NCI-H82 treated with DMSO at 0.1 percent for 48 hours (cell line): ENCODE measurements around the gene RIPK1.
"Not testable (repeated sequence)": the region's sequence is repeated elsewhere in the genome, so short reads cannot be mapped to it uniquely, and the experiment has no call there.

ENCODE experiments used
- DNase-seq: peaks from one replicate; lab custom pipeline; 2025; ENCODE audit not compliant: unreplicated experiment; lab: John Stamatoyannopoulos, UW

RIPK1 gene

GRCh38 chr6:3068329-3069214 lies at the start of gene RIPK1:
Gene RIPK1, plus strand, starts transcription at chr6:3068494. Its CDS starts 8,330 bp downstream, at chr6:3076824.
- peak; percentile 75 for DNase-seq

GRCh38 chr6:3019065-3019464 lies 49.2 kb upstream of the RIPK1 start:
- no peak for DNase-seq

GRCh38 chr6:3019749-3020320 lies 48.5 kb upstream of the RIPK1 start:
- no peak for DNase-seq

- DNase-seq = not testable (repeated sequence)
Observed at GRCh38 chr6:3020976-3021598, 47.2 kb upstream of the RIPK1 start.

GRCh38 chr6:3022765-3023662 lies 45.3 kb upstream of the RIPK1 start:
- DNase-seq = no peak

- peak; percentile 87 for DNase-seq
Observed at GRCh38 chr6:3023663-3024483, 44.4 kb upstream of the RIPK1 start.

GRCh38 chr6:3026791-3027626 lies 41.3 kb upstream of the RIPK1 start:
- DNase-seq = no peak

- not testable (repeated sequence) for DNase-seq
Observed at GRCh38 chr6:3028156-3028555, 40.1 kb upstream of the RIPK1 start.

- DNase-seq = no peak
Observed at GRCh38 chr6:3031857-3032640, 36.2 kb upstream of the RIPK1 start.

GRCh38 chr6:3032986-3033385 lies 35.3 kb upstream of the RIPK1 start:
- DNase-seq = no peak

GRCh38 chr6:3033652-3034051 lies 34.6 kb upstream of the RIPK1 start:
- no peak for DNase-seq

- no peak for DNase-seq
Observed at GRCh38 chr6:3035397-3035796, 32.9 kb upstream of the RIPK1 start.

- DNase-seq = no peak
Observed at GRCh38 chr6:3036861-3037637, 31.2 kb upstream of the RIPK1 start.

GRCh38 chr6:3037638-3038365 lies 30.5 kb upstream of the RIPK1 start:
- DNase-seq = peak; percentile 86

GRCh38 chr6:3039384-3039783 lies 28.9 kb upstream of the RIPK1 start:
- no peak for DNase-seq

GRCh38 chr6:3041147-3041546 lies 27.1 kb upstream of the RIPK1 start:
- no peak for DNase-seq

GRCh38 chr6:3041606-3042005 lies 26.7 kb upstream of the RIPK1 start:
- peak; percentile 28 for DNase-seq
